B cell (primary cell): Measurements from ENCODE around the gene PLCB1.

ENCODE experiments used
- CTCF ChIP-seq: fragments of 200-600 bp; IDR thresholded peaks from one replicate; pipeline ENCODE4 v1.8.0; 2022; ENCODE audit warnings: antibody characterized with exemption, mild to moderate bottlenecking
- EZH2 ChIP-seq: IDR thresholded peaks from 2 replicates; pipeline ENCODE4 v1.6.1; 2012; ENCODE audit warnings: borderline replicate concordance, low read depth, mild to moderate bottlenecking, moderate library complexity, low read length; ENCODE audit not compliant: insufficient read depth, poor library complexity, severe bottlenecking

- TF ChIP-seq CTCF (no peak), EZH2 (no peak)
Observed at GRCh38 chr20:8427419-8428040, 295.5 kb downstream of the PLCB1 start.
